Measurements from ENCODE around the gene METTL26.

DNA sequence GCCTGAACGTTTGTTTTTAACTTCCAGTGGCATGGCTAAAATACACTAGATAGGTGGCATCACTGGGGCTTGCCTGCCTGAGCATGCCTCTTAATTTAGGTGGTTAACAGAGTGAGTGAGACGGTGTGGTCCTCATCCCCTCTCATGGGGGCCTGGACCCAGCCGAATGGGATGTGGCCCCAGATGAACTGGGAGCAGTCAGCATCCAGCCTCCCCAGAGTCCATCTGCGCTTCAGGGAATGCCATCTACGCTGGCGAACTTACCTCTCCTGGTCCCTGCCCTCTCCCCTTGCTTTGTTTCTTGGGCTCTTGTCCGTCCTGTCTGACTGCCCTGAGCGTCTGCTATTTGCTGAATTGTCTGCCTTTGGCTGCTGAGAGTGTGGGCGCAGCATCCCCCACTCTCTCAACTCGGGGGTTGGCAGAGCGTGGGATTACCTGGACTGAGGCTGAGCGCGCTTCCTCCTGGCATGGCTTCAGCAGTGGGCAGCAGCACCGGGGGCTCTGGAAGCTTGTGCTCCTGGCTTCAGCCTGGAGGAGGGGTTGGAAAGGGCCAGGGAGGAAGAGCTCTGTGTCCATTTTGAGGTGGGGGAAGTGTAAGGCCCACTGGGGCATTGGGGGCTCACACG, 44.1 kb downstream of the METTL26 start:
- no peak for TF ChIP-seq EZH2 (IDR thresholded peaks at IDR 0.05; ENCODE audit: insufficient read depth, poor library complexity, severe bottlenecking)
- TF ChIP-seq EZH2phosphoT487 (IDR thresholded peaks at IDR 0.05; ENCODE audit: insufficient read depth, low read depth), result no peak

Measured in GM23248 (cell line).